Lower leg skin (tissue), 3 donors: ENCODE results near the gene KCNK4.

Experiments
- CTCF ChIP-seq, 3 donors: fragments of 450-650 bp; IDR thresholded peaks; one replicate each; pipeline ENCODE4 v1.5.1; 2016; ENCODE audit warnings: antibody characterized with exemption in 3 of 3, mild to moderate bottlenecking in 3 of 3, moderate library complexity in 2 of 3
- POLR2A ChIP-seq, 2 donors: fragments of 450-650 bp; IDR thresholded peaks; one replicate each; pipeline ENCODE4 v1.6.1; 2016 to 2017; ENCODE audit warnings: antibody characterized with exemption in 2 of 2, mild to moderate bottlenecking in 1 of 2, moderate library complexity in 1 of 2

- TF ChIP-seq CTCF (IDR thresholded peaks at IDR 0.05) (no peak), POLR2A (IDR thresholded peaks at IDR 0.05) (no peak)
Measured at GRCh38 chr11:64347193-64347867, 56.2 kb downstream of the KCNK4 start.
